HCT116 (cell line): ENCODE measurements around the gene ETV7. TPM values are rescaled to one million over a fixed set of nuclear protein-coding genes. Genes with fewer than 3 reads are reported as not detected.

Experiments
- ATAC-seq: fragments of 200-7000 bp; cut with Tn5 transposase; 2 replicates; pipeline ENCODE4 v1.9.1; 2020; ENCODE audit warnings: mild to moderate bottlenecking, moderate library complexity
- BruUV-seq: library from RNA; stranded (reverse); fragments of 400-500 nt; replicated peaks from 2 replicates; lab custom pipeline; 2021; lab: Mats Ljungman, UMichigan
- CTCF ChIA-PET: fragments of 300-600 bp; sonication (Branson Sonifier 250); formaldehyde crosslinking; loops from one replicate; lab custom pipeline; 2021; ENCODE audit warnings: antibody characterized with exemption; lab: Charles Lee
- POLR2A ChIA-PET: fragments of 300-600, 350-600 bp; sonication (Branson Sonifier 250); formaldehyde crosslinking; loops from one replicate; lab custom pipeline; 2021; ENCODE audit warnings: antibody characterized with exemption; lab: Charles Lee
- RAD21 ChIA-PET, 2 experiments: fragments of 300-600 bp; sonication (Branson Sonifier 250); formaldehyde crosslinking; loops; one replicate each; lab custom pipeline; 2023; ENCODE audit warnings: low total read pairs in 2 of 2; ENCODE audit not compliant: uncharacterized antibody in 2 of 2, unreplicated experiment in 2 of 2, low non-redundant PET in 1 of 2; lab: Charles Lee
- DNase-seq: peaks from one replicate; pipeline ENCODE4 v3.0.0-alpha.2; 2010; ENCODE audit warnings: low read depth, low spot score
- H2AFZ ChIP-seq: fragments of 200-600 bp; shearing (Covaris generic), sonication (generic); 2 replicates; pipeline ENCODE4 v1.6.1; 2017; ENCODE audit warnings: low read depth, mixed run types, mixed read lengths, antibody characterized with exemption, low read length; ENCODE audit not compliant: poor library complexity, severe bottlenecking
- H3K27ac ChIP-seq: 2 replicates; pipeline ENCODE4 v1.5.1; 2012; ENCODE audit warnings: low read depth, low read length
- H3K27me3 ChIP-seq: fragments of 200-600 bp; sonication (generic); 2 replicates; pipeline ENCODE4 v1.6.1; 2016; ENCODE audit warnings: mixed run types, low read length, mixed read lengths; ENCODE audit not compliant: insufficient read depth
- H3K36me3 ChIP-seq, 2 experiments: fragments of 200-500 bp in 1 of 2; fragments of 200-600 bp in 1 of 2; sonication (Bioruptor generic) in 1 of 2; sonication (generic) in 1 of 2; 2 replicates each; pipeline versions ENCODE4 v1.5.1 to v1.6.1; 2014 to 2016; ENCODE audit warnings: low read length in 2 of 2, inconsistent platforms in 1 of 2, mixed read lengths in 1 of 2, mixed run types in 1 of 2; ENCODE audit not compliant: insufficient read depth in 2 of 2, control insufficient read depth in 1 of 2
- H3K4me1 ChIP-seq, 2 experiments: fragments of 200-600 bp in 1 of 2; sonication (generic) in 1 of 2; 2 replicates each; pipeline versions ENCODE4 v1.5.1 to v1.6.1; 2012 to 2017; ENCODE audit warnings: low read length in 2 of 2, inconsistent platforms in 1 of 2, mild to moderate bottlenecking in 1 of 2, mixed read lengths in 1 of 2, mixed run types in 1 of 2, moderate library complexity in 1 of 2; ENCODE audit not compliant: insufficient read depth in 2 of 2, control insufficient read depth in 1 of 2
- H3K4me2 ChIP-seq: fragments of 200-600 bp; sonication (generic); 2 replicates; pipeline ENCODE4 v1.6.1; 2017; ENCODE audit warnings: mixed run types, low read length, mixed read lengths
- H3K4me3 ChIP-seq, 2 experiments: fragments of 200-600 bp in 1 of 2; sonication (generic) in 1 of 2; replicated peaks in 1 of 2; 2 replicates each; pipeline ENCODE4 v1.5.1; 2011 to 2016; ENCODE audit warnings: low read length in 2 of 2, control low read depth in 1 of 2, low read depth in 1 of 2, mild to moderate bottlenecking in 1 of 2, mixed read lengths in 1 of 2, mixed run types in 1 of 2
- H3K79me2 ChIP-seq: fragments of 200-600 bp; sonication (generic); 2 replicates; pipeline ENCODE4 v1.6.1; 2017; ENCODE audit warnings: mild to moderate bottlenecking, mixed run types, low read length, moderate library complexity, mixed read lengths; ENCODE audit not compliant: insufficient read depth
- H3K9ac ChIP-seq: fragments of 200-600 bp; sonication (generic); 2 replicates; pipeline ENCODE4 v1.6.1; 2016; ENCODE audit warnings: low read length, mixed read lengths
- H3K9me2 ChIP-seq: fragments of 200-600 bp; sonication (generic), shearing (Covaris generic); 2 replicates; pipeline ENCODE4 v1.6.1; 2017; ENCODE audit warnings: mixed run types, mild to moderate bottlenecking, moderate library complexity; ENCODE audit not compliant: insufficient read depth
- H3K9me3 ChIP-seq, 2 experiments: fragments of 200-500 bp in 1 of 2; fragments of 200-600 bp in 1 of 2; sonication (Bioruptor generic) in 1 of 2; sonication (generic) in 1 of 2; 2 replicates each; pipeline ENCODE4 v1.6.1; 2014 to 2017; ENCODE audit warnings: low read length in 2 of 2, mixed read lengths in 2 of 2, inconsistent platforms in 1 of 2, low read depth in 1 of 2, mild to moderate bottlenecking in 1 of 2, mixed run types in 1 of 2, moderate library complexity in 1 of 2; ENCODE audit not compliant: control insufficient read depth in 1 of 2, insufficient read depth in 1 of 2
- H4K20me1 ChIP-seq: fragments of 200-600 bp; sonication (generic), shearing (Covaris generic); 2 replicates; pipeline ENCODE4 v1.6.1; 2017; ENCODE audit warnings: mixed run types, mild to moderate bottlenecking, moderate library complexity; ENCODE audit not compliant: insufficient read depth
- CEBPB ChIP-seq: IDR thresholded peaks from 2 replicates; pipeline ENCODE4 v1.6.1; 2012; ENCODE audit warnings: low read depth
- EGR1 ChIP-seq: IDR thresholded peaks from 2 replicates; pipeline ENCODE4 v1.6.1; 2012; ENCODE audit warnings: low read depth
- ELF1 ChIP-seq: IDR thresholded peaks from 2 replicates; pipeline ENCODE4 v1.6.1; 2012; ENCODE audit warnings: low read depth, borderline replicate concordance
- EZH2 ChIP-seq: fragments of 200-600 bp; sonication (generic); IDR thresholded peaks from 2 replicates; pipeline ENCODE4 v1.6.1; 2017; ENCODE audit warnings: antibody characterized with exemption, mixed run types
- JUND ChIP-seq: IDR thresholded peaks from 2 replicates; pipeline ENCODE4 v1.6.1; 2012
- POLR2AphosphoS5 ChIP-seq: IDR thresholded peaks from 2 replicates; pipeline ENCODE4 v1.6.1; 2011; ENCODE audit warnings: mild to moderate bottlenecking, low read depth, low read length, moderate library complexity
- SRF ChIP-seq: IDR thresholded peaks from 2 replicates; pipeline ENCODE4 v1.6.1; 2012; ENCODE audit warnings: low read depth
- YY1 ChIP-seq: IDR thresholded peaks from 2 replicates; pipeline ENCODE4 v1.6.1; 2011; ENCODE audit warnings: low read length, low read depth, moderate library complexity, mild to moderate bottlenecking; ENCODE audit not compliant: insufficient replicate concordance; ENCODE audit errors: extremely low read depth
- ZNF274 ChIP-seq: fragments of 200-500 bp; sonication (Bioruptor generic); IDR thresholded peaks from 2 replicates; pipeline ENCODE4 v1.6.1; 2014; ENCODE audit warnings: mild to moderate bottlenecking, low read depth, low read length, inconsistent platforms
- intact Hi-C: fragments of 100-400 bp; cut with micrococcal nuclease; formaldehyde crosslinking; loops from 2 replicates; pipeline ENCODE4 v1.10.0; 2022
- total RNA-seq: library from RNA; stranded (reverse); gene quantifications from one replicate; pipeline ENCODE4 v1.2.1, GENCODE V29; 2021; ENCODE audit not compliant: unreplicated experiment
- TF ChIP-seq, protein P1 (sequence below): IDR thresholded peaks from 2 replicates; pipeline ENCODE4 v1.6.1; 2012; ENCODE audit warnings: low read depth
- TF ChIP-seq, protein P2 (sequence below): IDR thresholded peaks from 2 replicates; pipeline ENCODE4 v1.6.1; 2012

ETV7 gene
- total RNA-seq, 1 experiment from 2014 or later, result 1.0 TPM

DNA sequence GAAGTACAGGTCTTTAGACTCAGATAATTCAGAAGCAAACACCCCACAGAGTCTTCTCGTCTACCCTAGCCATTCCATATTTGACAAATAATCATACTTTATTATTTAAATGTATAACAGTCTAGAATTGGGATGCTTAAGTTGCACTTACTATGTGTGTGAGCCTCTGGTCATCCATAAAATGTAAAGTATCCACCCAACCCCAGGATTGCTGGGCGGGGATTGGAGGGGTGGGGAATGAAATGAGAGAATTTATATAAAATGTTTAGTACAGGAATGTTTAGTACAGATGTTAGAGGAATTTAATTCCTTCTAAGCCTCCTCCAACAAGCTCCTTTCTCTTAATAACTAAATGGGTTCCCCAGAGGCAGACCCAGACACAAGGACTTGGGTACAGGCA lies 67.6 kb downstream of the ETV7 start:
- Histone ChIP-seq H3K9me3 (no peaks in the 10 kb centered on the region), H3K79me2 (no peaks in the 10 kb centered on the region), H3K36me3 (no peaks in the 10 kb centered on the region), H3K27ac (no peak overlapping the region), H3K9me2 (no peaks in the 10 kb centered on the region), H2AFZ (no peak overlapping the region), H4K20me1 (no peaks in the 10 kb centered on the region), H3K9ac (no peak overlapping the region), H3K4me2 (peak overlapping the region; percentile 64; the same call in 1 of the 2 replicates), H3K27me3 (no peaks in the 10 kb centered on the region), H3K4me3 (no peak overlapping the region), H3K4me1 (peaks cover 13 to 15% of the 10 kb centered on the region in 2 experiments; a peak in 3 of 4 replicates)
- TF ChIP-seq ELF1, result no peak
- ChIA-PET POLR2A (no interaction called here), RAD21 (no interaction called here), CTCF (interaction anchor here (1.0 to 1.1 kb wide), 2 partner anchors 13 to 21 kb away, joined by 3 to 6 read pairs; no protein-coding TSS in a partner anchor)
- DNase-seq, result no peak
- ATAC-seq, result no peak
- intact Hi-C loops, result no loop called here
- BruUV-seq, result no TSS peak

DNA sequence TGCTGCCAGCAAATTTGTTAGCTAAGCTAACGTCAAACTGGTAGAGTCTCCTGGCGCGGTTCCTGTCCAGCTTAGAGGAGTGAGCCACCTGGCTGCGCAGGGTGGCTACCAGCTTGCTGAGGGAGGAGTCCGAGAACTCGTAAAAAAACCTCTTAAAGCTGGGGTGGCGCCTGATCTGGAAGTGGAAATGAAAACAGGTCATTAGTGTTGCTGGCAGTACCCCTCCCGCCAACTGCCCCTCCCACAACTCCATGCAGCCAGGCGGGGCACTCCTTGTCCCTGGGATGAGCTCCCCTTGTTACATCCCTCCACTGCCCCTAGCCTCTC lies 68.1 kb downstream of the ETV7 start:
- TF ChIP-seq ZNF274, result no peak
- TF ChIP-seq YY1, result no peak
- TF ChIP-seq CEBPB, result no peak
- TF ChIP-seq ELF1, result no peak
- no peak for TF ChIP-seq EGR1
- no peak for TF ChIP-seq POLR2AphosphoS5
- no peak for TF ChIP-seq SRF
- no peak for TF ChIP-seq JUND
- TF ChIP-seq, protein P1, sequence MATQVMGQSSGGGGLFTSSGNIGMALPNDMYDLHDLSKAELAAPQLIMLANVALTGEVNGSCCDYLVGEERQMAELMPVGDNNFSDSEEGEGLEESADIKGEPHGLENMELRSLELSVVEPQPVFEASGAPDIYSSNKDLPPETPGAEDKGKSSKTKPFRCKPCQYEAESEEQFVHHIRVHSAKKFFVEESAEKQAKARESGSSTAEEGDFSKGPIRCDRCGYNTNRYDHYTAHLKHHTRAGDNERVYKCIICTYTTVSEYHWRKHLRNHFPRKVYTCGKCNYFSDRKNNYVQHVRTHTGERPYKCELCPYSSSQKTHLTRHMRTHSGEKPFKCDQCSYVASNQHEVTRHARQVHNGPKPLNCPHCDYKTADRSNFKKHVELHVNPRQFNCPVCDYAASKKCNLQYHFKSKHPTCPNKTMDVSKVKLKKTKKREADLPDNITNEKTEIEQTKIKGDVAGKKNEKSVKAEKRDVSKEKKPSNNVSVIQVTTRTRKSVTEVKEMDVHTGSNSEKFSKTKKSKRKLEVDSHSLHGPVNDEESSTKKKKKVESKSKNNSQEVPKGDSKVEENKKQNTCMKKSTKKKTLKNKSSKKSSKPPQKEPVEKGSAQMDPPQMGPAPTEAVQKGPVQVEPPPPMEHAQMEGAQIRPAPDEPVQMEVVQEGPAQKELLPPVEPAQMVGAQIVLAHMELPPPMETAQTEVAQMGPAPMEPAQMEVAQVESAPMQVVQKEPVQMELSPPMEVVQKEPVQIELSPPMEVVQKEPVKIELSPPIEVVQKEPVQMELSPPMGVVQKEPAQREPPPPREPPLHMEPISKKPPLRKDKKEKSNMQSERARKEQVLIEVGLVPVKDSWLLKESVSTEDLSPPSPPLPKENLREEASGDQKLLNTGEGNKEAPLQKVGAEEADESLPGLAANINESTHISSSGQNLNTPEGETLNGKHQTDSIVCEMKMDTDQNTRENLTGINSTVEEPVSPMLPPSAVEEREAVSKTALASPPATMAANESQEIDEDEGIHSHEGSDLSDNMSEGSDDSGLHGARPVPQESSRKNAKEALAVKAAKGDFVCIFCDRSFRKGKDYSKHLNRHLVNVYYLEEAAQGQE, result no peak
- no peak for TF ChIP-seq EZH2
- TF ChIP-seq, protein P2, sequence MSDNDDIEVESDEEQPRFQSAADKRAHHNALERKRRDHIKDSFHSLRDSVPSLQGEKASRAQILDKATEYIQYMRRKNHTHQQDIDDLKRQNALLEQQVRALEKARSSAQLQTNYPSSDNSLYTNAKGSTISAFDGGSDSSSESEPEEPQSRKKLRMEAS, result no peak
- Histone ChIP-seq H3K27me3 (no peaks in the 10 kb centered on the region), H3K4me3 (no peak overlapping the region), H3K9me2 (no peaks in the 10 kb centered on the region), H3K9me3 (no peaks in the 10 kb centered on the region), H3K4me2 (no peak overlapping the region), H4K20me1 (no peaks in the 10 kb centered on the region), H3K9ac (no peak overlapping the region), H3K79me2 (no peaks in the 10 kb centered on the region), H3K27ac (no peak overlapping the region), H3K4me1 (peaks cover 13 to 19% of the 10 kb centered on the region in 2 experiments), H2AFZ (no peak overlapping the region), H3K36me3 (no peaks in the 10 kb centered on the region)
- ATAC-seq (no peak), DNase-seq (no peak)
- no TSS peak for BruUV-seq
- CTCF ChIA-PET, result interaction anchor here (1.0 to 1.1 kb wide), 2 partner anchors 13 to 21 kb away, joined by 3 to 6 read pairs; no protein-coding TSS in a partner anchor
- intact Hi-C loops, result no loop called here
- RAD21 ChIA-PET, result no interaction called here
- POLR2A ChIA-PET, result interaction anchor here (1.3 kb wide), 1 partner anchor 19 kb away, joined by 3 read pairs; no protein-coding TSS in a partner anchor
